ENCODE measurements around the gene AFF3.

GRCh38 chr2:99988599-99988998 lies 153.8 kb downstream of the AFF3 start:
- TF ChIP-seq CTCF (IDR thresholded peaks at IDR 0.05) (no peak), POLR2A (IDR thresholded peaks at IDR 0.05) (no peak)
